Measurements from ENCODE around the gene MAPK7.

GRCh38 chr17:19378416-19379360, at the start of gene MAPK7:
- TF ChIP-seq EZH2 (IDR thresholded peaks at IDR 0.05; ENCODE audit: low read depth): no peak
- no peak for TF ChIP-seq CTCF (conservative IDR thresholded peaks at IDR 0.05)
